ENCODE results near the gene FER1L5. TPM values are rescaled to one million over a fixed set of nuclear protein-coding genes. Genes with fewer than 3 reads are reported as not detected.

Gene FER1L5
- total RNA-seq, 1 experiment from 2014 or later, result 0.07 TPM

DNA sequence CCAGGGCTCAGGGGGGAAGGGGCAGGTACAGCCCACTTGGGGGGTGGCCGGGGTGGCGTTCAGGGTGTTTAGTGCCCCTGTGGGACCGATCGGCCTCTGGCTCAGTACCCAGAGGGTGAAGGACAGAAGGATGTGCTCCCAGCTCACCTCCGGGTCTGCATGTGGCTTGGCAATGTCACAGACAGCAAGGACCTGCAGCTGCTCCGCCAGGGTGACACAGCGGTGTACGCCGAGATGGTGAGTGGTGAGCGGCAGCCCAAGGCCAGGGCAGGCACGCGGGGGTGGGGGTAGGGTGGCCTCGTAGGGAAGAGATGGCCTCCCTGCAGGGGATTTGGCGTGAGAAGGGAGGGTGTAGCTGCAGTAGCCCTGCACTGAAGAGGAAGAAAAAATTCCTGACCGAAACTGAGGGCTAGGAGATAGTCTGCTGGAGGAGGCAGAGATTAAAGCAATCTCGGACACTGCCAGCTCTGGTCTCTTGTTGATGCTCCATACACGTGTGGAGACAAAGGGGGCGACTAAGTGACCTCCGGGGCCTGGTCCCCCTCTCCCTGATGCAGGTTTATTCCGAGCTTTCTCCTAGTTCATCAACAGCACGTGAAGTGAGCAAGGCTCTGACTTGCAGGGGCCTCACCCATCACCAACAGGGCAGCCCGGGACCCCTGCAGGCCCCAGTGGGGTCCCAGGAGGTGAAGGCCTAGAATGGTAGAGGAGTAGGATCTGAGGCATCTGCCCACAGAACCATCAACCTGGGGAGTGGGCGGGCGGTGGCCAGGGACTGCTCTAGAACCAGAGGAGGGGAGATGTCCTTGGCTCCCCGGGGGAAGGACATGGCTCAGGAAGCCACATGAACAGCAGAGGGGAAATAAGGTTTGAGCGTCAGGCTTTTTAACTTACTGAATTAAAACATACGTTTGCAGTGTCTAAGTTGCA is 45.4 kb downstream of the FER1L5 start:
- no peak for TF ChIP-seq CTCF (IDR thresholded peaks at IDR 0.05; ENCODE audit: insufficient read depth in 1 of 2, low read depth in 1 of 2, low read length in 1 of 2, severe bottlenecking in 1 of 2, unreplicated experiment in 1 of 2)
- Mint-ChIP-seq H3K4me3 (ENCODE audit: unreplicated experiment) (no peak overlapping the region), H3K36me3 (ENCODE audit: insufficient read depth, unreplicated experiment) (peaks cover 5% of the 10 kb centered on the region), H3K9me3 (ENCODE audit: unreplicated experiment) (no peaks in the 10 kb centered on the region), H3K27me3 (ENCODE audit: insufficient read depth, unreplicated experiment) (no peaks in the 10 kb centered on the region), H3K27ac (ENCODE audit: unreplicated experiment) (no peak overlapping the region), H3K4me1 (ENCODE audit: low read depth, unreplicated experiment) (peaks cover 6% of the 10 kb centered on the region)
- POLR2A ChIA-PET, result no interaction called here
- BruUV-seq (replicated peaks), result no TSS peak
- no peak for DNase-seq
- H3K27me3 ChIP-seq (replicated peaks; ENCODE audit: control insufficient read depth, insufficient read depth, low read length), result no peaks in the 10 kb centered on the region
- intact Hi-C loops (cut with micrococcal nuclease; ENCODE audit: unreplicated experiment), result no loop called here
- H3K4me1 ChIP-seq, result peaks cover 10% of the 10 kb centered on the region
- no peaks in the 10 kb centered on the region for H3K9me3 ChIP-seq
- no peaks in the 10 kb centered on the region for H3K36me3 ChIP-seq (ENCODE audit: control insufficient read depth, insufficient read depth, low read length)
- H3K4me3 ChIP-seq (ENCODE audit: low read depth, low read length), result no peak overlapping the region
- CTCF ChIA-PET, result no interaction called here

- peaks cover 5% of the 10 kb centered on the region for H3K36me3 Mint-ChIP-seq (ENCODE audit: insufficient read depth, unreplicated experiment)
- no TSS peak for BruUV-seq (replicated peaks)
- intact Hi-C loops (cut with micrococcal nuclease; ENCODE audit: unreplicated experiment), result no loop called here
- Histone ChIP-seq H3K27me3 (replicated peaks; ENCODE audit: control insufficient read depth, insufficient read depth, low read length) (no peaks in the 10 kb centered on the region), H3K4me1 (peaks cover 6% of the 10 kb centered on the region), H3K9me3 (no peaks in the 10 kb centered on the region), H3K4me3 (ENCODE audit: low read depth, low read length) (no peak overlapping the region), H3K36me3 (ENCODE audit: control insufficient read depth, insufficient read depth, low read length) (no peaks in the 10 kb centered on the region)
- ChIA-PET POLR2A (no interaction called here), CTCF (no interaction called here)
- H3K4me3 Mint-ChIP-seq (ENCODE audit: unreplicated experiment), result no peak overlapping the region
- no peaks in the 10 kb centered on the region for H3K27me3 Mint-ChIP-seq (ENCODE audit: insufficient read depth, unreplicated experiment)
- H3K4me1 Mint-ChIP-seq (ENCODE audit: low read depth, unreplicated experiment), result peaks cover 6% of the 10 kb centered on the region
- no peaks in the 10 kb centered on the region for H3K9me3 Mint-ChIP-seq (ENCODE audit: unreplicated experiment)
- no peak for TF ChIP-seq CTCF (IDR thresholded peaks at IDR 0.05; ENCODE audit: insufficient read depth in 1 of 2, low read depth in 1 of 2, low read length in 1 of 2, severe bottlenecking in 1 of 2, unreplicated experiment in 1 of 2)
- H3K27ac Mint-ChIP-seq (ENCODE audit: unreplicated experiment), result no peak overlapping the region
- DNase-seq, result no peak
Measured at GRCh38 chr2:96688649-96689430, 46.3 kb downstream of the FER1L5 start.

DNA sequence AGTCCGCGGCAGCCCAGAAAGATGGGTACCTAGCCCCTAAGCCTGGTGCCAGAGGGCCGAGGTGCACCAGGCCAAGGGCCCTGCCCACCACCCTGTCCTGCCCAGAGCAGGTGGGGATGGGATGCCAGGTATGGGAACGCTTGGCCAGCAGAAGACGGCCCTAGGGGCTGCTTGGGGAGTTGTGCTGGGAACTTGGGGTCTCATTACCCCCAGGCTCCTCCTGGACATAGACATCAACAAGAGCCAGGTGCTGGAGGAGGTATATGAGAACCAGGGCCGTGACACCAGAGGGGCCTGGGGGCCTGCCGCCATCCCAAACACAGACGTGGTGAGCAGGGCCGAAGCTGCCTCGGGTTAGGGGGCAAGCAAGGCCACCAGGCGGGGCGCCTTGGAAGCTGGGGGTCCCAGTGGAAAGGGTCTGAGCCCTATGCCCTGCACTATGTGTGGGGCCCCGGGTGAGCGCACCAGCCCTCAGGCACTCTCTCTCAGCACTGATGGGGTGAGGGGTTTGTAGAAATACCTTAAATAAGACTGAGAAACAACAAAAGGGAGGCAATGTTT is 46.9 kb downstream of the FER1L5 start:
- no peak for TF ChIP-seq CTCF (IDR thresholded peaks at IDR 0.05; ENCODE audit: insufficient read depth in 1 of 2, low read depth in 1 of 2, low read length in 1 of 2, severe bottlenecking in 1 of 2, unreplicated experiment in 1 of 2)
- no TSS peak for BruUV-seq (replicated peaks)

More for the DNA sequence above, 46.9 kb downstream of the FER1L5 start:
- H3K9me3 Mint-ChIP-seq (ENCODE audit: unreplicated experiment), result no peaks in the 10 kb centered on the region
- Histone ChIP-seq H3K4me1 (no peaks in the 10 kb centered on the region; the same call in 1 of the 2 replicates), H3K36me3 (ENCODE audit: control insufficient read depth, insufficient read depth, low read length) (no peaks in the 10 kb centered on the region), H3K27me3 (replicated peaks; ENCODE audit: control insufficient read depth, insufficient read depth, low read length) (no peaks in the 10 kb centered on the region), H3K9me3 (no peaks in the 10 kb centered on the region), H3K4me3 (ENCODE audit: low read depth, low read length) (no peak overlapping the region)
- no peaks in the 10 kb centered on the region for H3K27me3 Mint-ChIP-seq (ENCODE audit: insufficient read depth, unreplicated experiment)
- no peak overlapping the region for H3K27ac Mint-ChIP-seq (ENCODE audit: unreplicated experiment)
- ChIA-PET CTCF (no interaction called here), POLR2A (no interaction called here)
- no peak overlapping the region for H3K4me3 Mint-ChIP-seq (ENCODE audit: unreplicated experiment)
- H3K4me1 Mint-ChIP-seq (ENCODE audit: low read depth, unreplicated experiment), result peaks cover 3% of the 10 kb centered on the region
- H3K36me3 Mint-ChIP-seq (ENCODE audit: insufficient read depth, unreplicated experiment), result peaks cover 5% of the 10 kb centered on the region
- intact Hi-C loops (cut with micrococcal nuclease; ENCODE audit: unreplicated experiment), result no loop called here
- no peak for DNase-seq

Data from Caco-2 (cell line).